ENCODE data around the gene ZSCAN9.

Gene ZSCAN9

GRCh38 chr6:28269492-28269891, 44.4 kb downstream of the ZSCAN9 start:
- DNase-seq, result no peak

DNA sequence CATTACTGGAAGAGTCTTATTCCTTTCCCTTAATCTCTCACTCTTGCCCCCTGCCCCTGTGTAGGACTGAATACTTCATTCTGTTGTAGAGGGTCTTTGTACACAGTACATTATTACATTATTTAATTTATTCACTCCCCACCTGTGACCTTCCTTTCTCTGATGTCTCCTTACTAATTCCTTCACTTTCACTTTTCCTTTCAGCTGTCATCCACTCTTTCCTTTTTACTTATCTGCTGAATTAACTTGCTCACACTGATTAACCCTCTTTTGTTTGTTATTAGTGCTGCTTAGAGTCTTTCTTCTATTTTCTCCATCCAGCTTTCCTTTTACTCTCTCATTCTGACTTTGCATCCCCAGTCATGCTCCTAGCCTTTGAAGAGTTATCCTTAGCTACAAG, 49.8 kb downstream of the ZSCAN9 start:
- DNase-seq, result no peak

DNA sequence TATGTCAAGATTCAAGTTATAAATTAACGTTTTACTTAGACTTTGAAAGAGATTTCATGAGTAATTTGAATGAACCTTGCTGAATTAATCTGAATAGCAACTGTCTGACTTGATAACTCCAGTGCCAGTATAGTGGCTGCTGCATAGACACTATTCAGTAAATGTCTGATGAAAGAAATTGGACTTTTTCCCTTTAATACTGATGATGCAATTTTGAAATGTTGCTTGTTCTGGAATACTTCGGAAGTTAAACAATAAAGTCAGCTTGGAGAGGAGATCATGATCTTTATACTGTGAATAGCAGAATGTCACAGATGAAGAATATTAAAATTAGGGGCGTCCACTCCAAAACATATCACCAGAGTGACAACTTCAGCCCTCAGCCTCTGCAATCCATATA, 52.7 kb downstream of the ZSCAN9 start:
- DNase-seq, result no peak

DNA sequence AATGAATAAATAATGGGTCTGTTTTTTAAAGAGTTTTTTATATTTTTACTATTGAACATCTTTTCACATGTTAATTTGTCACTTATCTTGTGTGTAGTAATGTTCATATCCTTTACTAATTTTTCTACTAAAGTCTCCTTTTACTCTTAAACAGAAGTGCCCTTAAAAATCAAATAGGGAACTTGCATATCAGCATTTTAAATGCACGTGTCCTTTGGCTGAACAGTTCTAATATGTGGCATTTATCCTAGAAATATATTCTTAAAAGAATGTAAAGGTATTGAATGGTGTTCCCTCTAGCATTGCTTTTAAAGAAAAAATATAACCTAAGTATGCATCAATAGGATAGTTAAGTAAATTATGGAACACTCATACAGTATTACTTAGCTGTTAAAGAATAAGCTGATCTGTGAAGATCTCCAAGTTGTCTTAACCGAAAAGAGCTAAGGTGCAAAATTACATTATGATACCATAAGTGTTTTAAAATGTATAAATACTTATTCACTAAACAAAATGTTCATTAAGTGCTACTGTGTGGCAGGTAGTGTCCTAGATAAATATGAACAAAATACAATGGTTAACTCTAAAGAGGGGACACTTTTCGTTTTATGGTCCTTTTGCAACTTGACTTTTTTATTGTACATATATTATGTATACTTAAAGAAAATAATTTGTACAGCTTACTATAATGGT, 55.7 kb downstream of the ZSCAN9 start:
- DNase-seq, result no peak

DNA sequence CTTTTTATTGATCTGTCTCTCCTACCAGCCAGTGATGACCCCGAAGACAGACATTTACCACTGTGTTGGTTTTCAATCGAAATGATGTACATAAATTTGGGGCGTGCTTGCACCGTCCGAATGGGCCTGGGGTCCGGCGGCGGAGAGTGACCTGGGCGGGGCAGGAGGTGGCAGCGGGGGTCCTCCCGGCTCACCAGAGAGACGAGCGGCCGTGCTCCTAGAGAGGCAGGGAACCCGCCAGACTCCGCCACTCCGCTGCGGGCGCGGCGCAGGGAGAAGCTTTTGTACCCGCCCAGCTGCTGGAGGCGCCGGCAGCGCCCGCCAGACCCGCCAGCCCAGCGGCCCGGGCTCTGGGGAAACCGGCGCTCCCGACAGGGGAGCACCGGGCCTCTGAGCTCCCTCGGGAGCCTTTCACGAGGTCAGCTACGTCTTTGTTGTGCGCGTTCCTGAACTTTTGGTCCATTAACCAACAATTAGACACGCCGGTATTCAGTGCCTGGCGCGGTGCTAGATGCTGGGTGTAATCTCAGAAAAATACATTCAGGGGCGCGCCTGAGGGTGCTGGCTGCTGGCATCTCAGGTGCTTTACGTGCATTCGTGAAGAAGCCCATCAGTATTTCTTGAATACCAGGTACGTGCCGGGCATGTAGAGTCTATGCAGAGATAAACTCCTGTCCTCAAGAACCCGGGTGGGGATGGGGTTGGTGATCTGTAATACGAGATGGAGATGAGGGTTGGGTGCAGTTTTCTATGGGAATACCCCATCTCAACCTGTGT, 56.4 kb downstream of the ZSCAN9 start, which contains the start of gene PGBD1:
Gene PGBD1 (plus strand): TSS at position 285 of the 777 bp plus-strand sequence. CDS start 2,242 bp downstream, outside the sequence.
- DNase-seq, result peak; percentile 82

- no peak for DNase-seq
These were observed 57.9 kb downstream of the ZSCAN9 start for GRCh38 chr6:28282926-28283325.
